Stimulated activated naive CD8-positive, alpha-beta T cell treated with anti-CD3 and anti-CD28 coated beads, Interleukin-15, amount 100 ng/mL, for 72 hours (primary cell): ENCODE data around the gene COLEC11.
A peak's percentile ranks its signal among the peaks of the same experiment; 100 is the strongest.
"Not testable (repeated sequence)": the region's sequence is repeated elsewhere in the genome, so short reads cannot be mapped to it uniquely, and the experiment has no call there.

Experiments
- ATAC-seq: fragments of 150-1000 bp; cut with Tn5 transposase; 2 replicates; pipeline ENCODE4 v1.10.0; 2021; ENCODE audit warnings: mild to moderate bottlenecking, moderate library complexity
- DNase-seq, 2 donors: peaks; one replicate each; pipeline ENCODE4 v3.0.0; 2021 to 2022
- H3K27ac Mint-ChIP-seq, 2 donors: one replicate each; pipeline ENCODE4 v1.8.0; 2022; ENCODE audit warnings: mild to moderate bottlenecking in 2 of 2, mixed read lengths in 2 of 2, moderate library complexity in 2 of 2
- H3K27me3 Mint-ChIP-seq: one replicate; pipeline ENCODE4 v1.8.0; 2022; ENCODE audit warnings: mixed read lengths
- H3K4me1 Mint-ChIP-seq: one replicate; pipeline ENCODE4 v1.8.0; 2022; ENCODE audit warnings: mild to moderate bottlenecking, mixed read lengths
- H3K4me3 Mint-ChIP-seq, 2 donors: one replicate each; pipeline ENCODE4 v1.8.0; 2022; ENCODE audit warnings: mild to moderate bottlenecking in 2 of 2, mixed read lengths in 2 of 2, moderate library complexity in 1 of 2
- H3K9me3 Mint-ChIP-seq, 2 donors: one replicate each; pipeline ENCODE4 v1.8.0; 2022; ENCODE audit warnings: mixed read lengths in 2 of 2

COLEC11 gene

DNA sequence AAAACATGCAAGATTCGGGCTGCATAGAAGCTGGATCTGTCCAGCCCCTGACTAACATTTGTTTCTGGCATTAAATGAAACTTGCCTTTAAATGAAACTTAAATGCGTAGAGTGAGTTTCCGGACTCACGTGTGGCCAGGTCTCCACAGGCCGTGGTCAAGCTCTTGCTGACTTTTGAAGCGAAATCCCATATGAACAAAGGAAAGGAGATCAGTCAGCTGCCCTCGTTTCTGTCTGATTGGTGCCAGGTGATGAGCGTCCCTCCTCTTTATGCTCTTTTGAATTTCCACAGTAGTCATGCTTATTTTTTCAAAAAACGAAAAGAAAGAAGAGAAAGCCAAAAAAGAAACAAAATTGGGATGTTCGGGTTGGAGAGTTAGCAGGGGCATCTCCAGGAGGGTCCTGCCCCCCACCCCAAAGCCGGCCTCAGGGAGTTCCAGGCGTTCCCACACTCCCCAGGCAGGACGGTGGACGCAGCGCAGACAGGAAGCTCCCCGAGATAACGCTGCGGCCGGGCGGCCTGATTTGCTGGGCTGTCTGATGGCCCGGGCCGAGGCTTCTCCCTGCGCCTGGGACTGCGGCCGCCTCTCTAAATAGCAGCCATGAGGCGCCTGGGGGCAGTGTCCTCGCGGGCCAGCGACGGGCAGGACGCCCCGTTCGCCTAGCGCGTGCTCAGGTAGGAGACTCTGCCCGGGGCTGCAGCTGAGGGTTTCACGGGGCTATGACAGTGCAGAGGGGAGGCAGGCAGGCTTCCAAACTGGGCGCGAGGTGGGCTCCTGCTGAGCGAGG is at the start of gene COLEC11:
COLEC11 (plus strand) TSS at position 620 of the 789 bp plus-strand sequence. CDS start 9,229 bp downstream, outside the sequence.
- ATAC-seq, result no peak
- Mint-ChIP-seq H3K27me3 (peaks cover 35% of the 10 kb centered on the region), H3K4me3 (no peak within 1 kb of the TSS), H3K4me1 (peaks cover 38% of the 10 kb centered on the region), H3K27ac (peak within 1 kb of the TSS in 1 of 2 donors; percentile 42), H3K9me3 (no peaks in the 10 kb centered on the region)
- DNase-seq, result no peak

DNA sequence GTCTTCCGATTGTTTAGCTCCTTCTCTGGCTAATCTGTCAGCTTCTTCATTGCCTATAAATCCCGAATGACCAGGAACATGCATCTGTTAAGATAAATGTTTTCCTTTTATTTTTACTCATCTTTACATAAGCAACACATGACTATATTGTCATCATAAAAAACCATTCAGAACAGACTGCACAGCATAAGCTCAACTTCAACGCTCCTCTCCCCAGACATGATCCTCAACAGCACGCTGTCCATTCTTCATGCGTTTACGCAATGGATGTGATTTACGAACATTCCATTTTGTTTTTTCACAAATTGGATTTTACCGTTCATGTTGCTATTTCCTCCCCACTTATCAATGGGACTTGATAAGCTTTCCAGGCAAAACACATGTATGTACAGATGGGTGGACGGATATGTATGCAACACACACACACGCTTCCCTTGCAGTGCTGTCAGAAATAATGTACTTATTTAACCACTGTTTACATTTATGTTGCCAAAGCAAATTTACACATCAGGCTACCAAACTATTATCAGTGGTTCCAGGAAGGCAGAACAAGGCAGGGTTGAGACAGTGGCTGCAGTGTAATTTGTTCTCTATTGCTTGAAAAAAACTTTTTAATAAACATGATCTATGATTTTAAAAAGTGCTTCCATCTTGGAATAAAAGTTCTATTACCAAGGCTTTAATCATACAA is 49.0 kb upstream of the COLEC11 start:
- no peaks in the 10 kb centered on the region for H3K9me3 Mint-ChIP-seq
- no peak overlapping the region for H3K4me3 Mint-ChIP-seq
- H3K27me3 Mint-ChIP-seq, result no peaks in the 10 kb centered on the region
- H3K4me1 Mint-ChIP-seq, result peaks cover 11% of the 10 kb centered on the region
- no peak overlapping the region for H3K27ac Mint-ChIP-seq
- DNase-seq (no peak), ATAC-seq (no peak)

DNA sequence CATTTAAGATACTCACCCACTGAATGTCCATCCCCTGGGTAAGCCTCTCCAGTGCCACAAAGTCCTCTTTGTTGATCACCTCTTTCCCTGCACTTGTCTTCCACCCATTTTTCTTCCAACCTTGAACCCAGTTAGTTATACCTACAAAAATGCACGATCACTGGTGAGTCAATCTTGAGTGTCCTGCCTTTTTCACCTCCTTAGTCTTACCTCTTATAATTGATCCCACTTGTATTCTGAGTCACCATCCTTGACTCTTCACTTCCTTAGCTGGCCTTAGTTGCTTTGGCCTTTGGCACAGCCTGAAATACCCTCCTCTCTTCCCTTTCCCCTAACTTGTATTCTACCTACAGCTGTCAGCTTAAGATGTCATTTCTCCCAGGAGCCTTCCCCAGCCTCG is 47.0 kb upstream of the COLEC11 start:
- no peaks in the 10 kb centered on the region for H3K9me3 Mint-ChIP-seq
- no peak overlapping the region for H3K4me3 Mint-ChIP-seq
- no peak for DNase-seq
- H3K27ac Mint-ChIP-seq, result peak overlapping the region in 1 of 2 donors; percentile 79
- no peaks in the 10 kb centered on the region for H3K27me3 Mint-ChIP-seq
- ATAC-seq, result no peak
- peaks cover 11% of the 10 kb centered on the region for H3K4me1 Mint-ChIP-seq

DNA sequence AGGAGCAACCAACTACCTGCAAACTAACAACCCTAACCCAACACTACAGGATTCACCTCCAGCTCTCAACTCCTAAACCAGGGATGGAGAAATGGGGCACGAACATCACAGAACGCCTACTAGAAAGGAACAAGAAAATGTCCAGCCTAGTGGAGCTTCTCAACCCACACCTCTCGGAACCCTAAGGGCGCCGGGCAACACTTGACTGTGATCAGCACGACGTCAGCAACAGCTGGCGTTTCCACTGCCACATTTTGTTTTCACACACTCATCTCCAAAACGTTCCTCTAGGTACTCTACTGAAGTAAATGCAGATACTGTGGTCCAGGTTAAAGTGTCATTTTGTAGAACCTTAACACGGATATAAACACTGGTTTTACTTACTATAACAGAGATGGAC is 41.0 kb upstream of the COLEC11 start:
- Mint-ChIP-seq H3K4me3 (no peak overlapping the region), H3K27me3 (no peaks in the 10 kb centered on the region), H3K27ac (peak overlapping the region in 1 of 2 donors; percentile 38), H3K9me3 (no peaks in the 10 kb centered on the region), H3K4me1 (peaks cover 37% of the 10 kb centered on the region)
- no peak for ATAC-seq
- DNase-seq, result no peak

DNA sequence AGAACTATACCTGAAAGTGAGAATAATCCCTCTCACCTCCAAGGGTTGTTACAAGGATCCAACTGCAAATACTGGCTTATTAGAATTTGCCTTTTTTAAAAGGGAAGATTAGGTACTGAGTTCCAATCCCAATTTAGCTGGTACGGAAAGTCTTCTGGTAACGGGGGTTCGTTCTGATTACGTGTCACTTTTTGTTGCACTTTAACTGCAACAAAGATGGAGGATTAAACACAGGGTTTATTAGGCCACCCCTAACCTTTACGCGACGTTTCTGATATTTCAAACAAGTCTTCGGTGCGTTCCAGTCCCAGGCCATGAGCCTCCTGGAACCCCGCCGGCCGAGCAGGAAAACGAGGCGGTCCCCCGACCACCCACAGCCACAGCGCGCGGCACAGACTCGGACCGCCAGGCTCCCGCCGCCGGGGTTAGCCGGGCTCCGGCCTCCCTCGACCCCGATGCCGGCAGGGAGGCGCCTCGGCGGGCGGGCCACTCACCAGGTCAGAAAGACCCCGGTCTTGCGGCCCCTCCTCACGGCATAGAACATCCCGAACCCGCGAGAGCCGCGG is 37.2 kb upstream of the COLEC11 start:
- H3K4me3 Mint-ChIP-seq, result peak overlapping the region; percentile 87 to 92
- no peaks in the 10 kb centered on the region for H3K27me3 Mint-ChIP-seq
- ATAC-seq, result peak; percentile 44
- H3K27ac Mint-ChIP-seq, result peak overlapping the region; percentile 94 to 98
- no peak for DNase-seq
- peaks cover 56% of the 10 kb centered on the region for H3K4me1 Mint-ChIP-seq
- no peaks in the 10 kb centered on the region for H3K9me3 Mint-ChIP-seq

DNA sequence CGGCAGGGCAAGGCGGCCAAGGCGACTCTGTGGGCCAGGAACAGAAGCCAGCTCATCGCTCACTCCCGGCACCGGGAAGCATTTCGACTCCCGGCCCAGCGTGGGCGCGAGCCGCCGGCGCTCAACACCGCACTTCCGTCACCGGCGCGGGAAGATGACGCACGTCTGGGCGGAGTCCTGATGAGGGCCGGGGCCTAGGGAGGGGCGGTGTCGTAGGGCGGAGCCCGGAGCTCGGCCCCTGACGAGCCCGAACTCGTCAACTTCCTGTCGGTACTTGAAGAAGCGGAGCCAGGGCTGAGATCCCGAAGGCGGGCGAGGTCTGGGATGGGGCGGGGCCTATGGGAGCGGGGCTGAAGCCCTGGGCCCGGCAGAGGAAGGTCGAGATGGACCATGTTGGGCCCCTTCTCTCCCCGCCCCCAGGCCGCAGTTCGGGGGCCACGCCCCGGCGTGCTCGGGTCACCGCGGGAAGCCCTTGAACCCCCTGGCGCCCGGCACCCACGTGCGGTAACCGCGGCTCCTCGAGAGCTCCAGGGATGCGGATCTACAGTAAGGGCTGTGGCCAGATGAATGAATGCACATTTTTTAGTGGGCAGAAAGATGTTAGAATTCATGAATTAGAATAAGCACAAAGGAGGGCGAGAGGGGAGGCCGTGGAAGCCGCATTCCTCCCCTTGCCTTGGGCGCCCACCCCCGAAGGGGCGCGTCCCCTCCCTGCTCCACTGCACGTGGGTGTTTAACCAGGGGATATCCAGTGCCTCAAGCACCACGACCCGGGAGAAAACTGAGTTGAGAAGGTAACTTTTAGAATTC is 36.5 kb upstream of the COLEC11 start, which contains the start of gene RNASEH1:
RNASEH1 (minus strand) TSS at position 129 of the 810 bp plus-strand sequence; CDS start at position 56, 73 bp downstream.
- H3K4me3 Mint-ChIP-seq, result peak within 1 kb of the TSS; percentile 87 to 92
- DNase-seq, result peak; percentile 98
- no peaks in the 10 kb centered on the region for H3K9me3 Mint-ChIP-seq
- H3K4me1 Mint-ChIP-seq, result peaks cover 58% of the 10 kb centered on the region
- no peaks in the 10 kb centered on the region for H3K27me3 Mint-ChIP-seq
- peak within 1 kb of the TSS; percentile 94 to 98 for H3K27ac Mint-ChIP-seq
- ATAC-seq, result peak; percentile 98

DNA sequence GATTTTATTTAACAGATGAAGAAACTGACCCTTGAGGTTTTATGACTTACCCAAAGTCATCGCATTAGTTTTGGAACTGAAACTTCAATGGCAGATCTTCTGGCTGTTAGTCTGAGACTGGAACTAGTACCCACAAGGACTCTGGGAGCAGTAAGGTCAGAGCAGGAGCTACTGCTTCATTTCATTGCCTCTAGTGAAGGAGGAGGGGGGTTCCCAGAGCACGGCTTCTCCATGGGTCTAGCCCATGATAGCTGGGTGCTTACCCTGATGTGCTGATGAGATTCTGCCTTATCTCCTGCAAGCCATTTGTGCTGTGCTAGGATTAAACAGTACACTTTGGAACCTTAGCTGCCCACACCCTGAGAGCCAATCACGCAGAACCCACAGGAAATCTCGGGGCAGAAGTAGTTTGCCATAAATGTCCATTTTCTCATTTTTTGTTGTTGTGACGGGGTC is 31.4 kb upstream of the COLEC11 start:
- Mint-ChIP-seq H3K4me3 (no peak overlapping the region), H3K27me3 (no peaks in the 10 kb centered on the region), H3K27ac (no peak overlapping the region), H3K4me1 (peaks cover 27% of the 10 kb centered on the region), H3K9me3 (no peaks in the 10 kb centered on the region)
- no peak for DNase-seq
- ATAC-seq, result no peak

DNA sequence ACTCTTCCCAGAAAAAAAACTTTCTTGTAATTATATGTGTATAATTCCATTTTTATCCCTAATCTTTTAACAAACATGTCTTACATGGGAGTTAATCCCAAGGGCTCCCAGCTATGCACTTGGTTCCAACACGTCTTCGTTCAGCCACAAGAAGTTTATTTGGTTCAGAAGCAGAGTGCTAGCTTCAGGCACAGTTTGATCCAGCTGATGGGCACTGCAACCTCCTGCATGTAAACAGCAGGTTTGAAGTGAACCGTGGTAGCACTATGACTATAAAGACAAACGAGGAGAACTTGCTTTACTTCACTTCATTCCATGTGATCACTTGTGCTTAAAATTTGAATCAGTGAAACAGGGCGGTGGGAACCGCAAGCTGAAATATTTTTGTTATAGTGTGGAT is 29.8 kb upstream of the COLEC11 start:
- H3K4me1 Mint-ChIP-seq, result peaks cover 18% of the 10 kb centered on the region
- no peak overlapping the region for H3K4me3 Mint-ChIP-seq
- H3K27me3 Mint-ChIP-seq, result no peaks in the 10 kb centered on the region
- ATAC-seq (no peak), DNase-seq (no peak)
- no peak overlapping the region for H3K27ac Mint-ChIP-seq
- H3K9me3 Mint-ChIP-seq, result no peaks in the 10 kb centered on the region

DNA sequence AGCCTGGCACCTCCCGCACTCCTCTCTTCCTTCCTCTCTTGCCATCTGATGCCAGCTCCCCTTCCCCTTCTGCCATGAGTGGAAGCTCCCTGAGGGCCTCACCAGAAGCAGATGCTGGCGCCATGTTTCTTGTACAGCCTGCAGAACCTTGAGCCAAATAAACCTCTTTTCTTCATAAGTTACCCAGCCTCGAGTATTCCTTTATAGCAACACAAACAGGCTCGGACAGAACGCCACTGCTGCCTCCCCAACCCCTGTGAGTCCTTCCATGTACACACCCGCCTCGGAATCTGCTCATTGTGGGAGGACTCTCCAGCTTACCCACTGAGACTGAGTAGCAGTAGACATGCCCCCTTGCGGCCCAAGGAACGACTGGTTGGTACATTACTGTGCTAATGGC is 28.1 kb upstream of the COLEC11 start:
- DNase-seq (no peak), ATAC-seq (no peak)
- Mint-ChIP-seq H3K27me3 (no peaks in the 10 kb centered on the region), H3K9me3 (no peaks in the 10 kb centered on the region), H3K4me3 (no peak overlapping the region), H3K27ac (no peak overlapping the region), H3K4me1 (peaks cover 11% of the 10 kb centered on the region)

DNA sequence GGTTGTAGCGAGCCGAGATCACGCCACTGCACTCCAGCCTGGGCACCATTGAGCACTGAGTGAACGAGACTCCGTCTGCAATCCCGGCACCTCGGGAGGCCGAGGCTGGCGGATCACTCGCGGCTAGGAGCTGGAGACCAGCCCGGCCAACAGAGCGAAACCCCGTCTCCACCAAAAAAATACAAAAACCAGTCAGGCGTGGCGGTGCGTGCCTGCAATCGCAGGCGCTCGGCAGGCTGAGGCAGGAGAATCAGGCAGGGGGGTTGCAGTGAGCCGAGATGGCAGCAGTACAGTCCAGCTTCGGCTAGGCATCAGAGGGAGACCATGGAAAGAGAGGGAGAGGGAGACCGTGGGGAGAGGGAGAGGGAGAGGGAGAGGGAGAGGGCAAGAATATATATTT is 25.3 kb upstream of the COLEC11 start:
- H3K4me3 Mint-ChIP-seq, H3K27me3 Mint-ChIP-seq, H3K9me3 Mint-ChIP-seq, ATAC-seq, DNase-seq, H3K27ac Mint-ChIP-seq: not testable (repeated sequence)
- H3K4me1 Mint-ChIP-seq, result peaks cover 12% of the 10 kb centered on the region

DNA sequence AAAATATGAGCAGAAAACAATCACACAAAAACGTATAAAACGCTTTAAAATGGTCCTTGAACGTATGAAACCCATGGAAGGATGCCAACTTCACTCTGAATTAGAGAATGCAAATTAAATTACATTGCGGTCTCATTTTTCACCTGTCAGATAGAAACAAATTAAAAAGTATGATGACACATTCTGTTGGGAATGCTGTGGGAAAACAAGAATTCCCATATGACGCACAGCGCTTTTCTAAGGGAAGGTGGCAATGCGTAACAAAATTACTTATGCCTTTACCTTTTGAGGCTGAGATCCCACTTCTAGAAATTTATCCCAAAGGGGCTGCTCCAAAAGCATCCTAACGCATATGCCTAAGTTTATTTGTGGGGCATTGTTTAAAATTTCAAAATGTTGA is 23.6 kb upstream of the COLEC11 start:
- no peaks in the 10 kb centered on the region for H3K27me3 Mint-ChIP-seq

DNA sequence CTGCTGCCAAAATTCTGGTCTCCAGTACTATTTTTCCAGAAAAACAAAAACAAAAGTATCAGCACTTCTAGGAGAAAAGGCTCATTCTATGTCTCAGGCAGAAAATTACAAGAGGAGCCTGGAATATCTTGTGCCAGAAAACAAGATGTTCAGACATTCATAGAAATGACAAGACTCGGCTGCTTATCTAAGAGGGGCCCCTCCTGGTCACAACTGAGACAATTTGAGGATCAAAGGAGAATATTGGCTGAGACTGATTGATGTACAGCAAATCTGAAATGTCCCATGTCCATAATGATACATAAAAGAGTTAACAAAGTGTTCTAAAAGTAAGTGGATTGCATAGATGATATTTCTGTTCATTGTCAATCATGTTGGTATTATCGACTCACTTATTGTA is 22.3 kb upstream of the COLEC11 start:
- Mint-ChIP-seq H3K27me3 (no peaks in the 10 kb centered on the region), H3K4me3 (no peak overlapping the region), H3K4me1 (peaks cover 32% of the 10 kb centered on the region), H3K9me3 (no peaks in the 10 kb centered on the region), H3K27ac (no peak overlapping the region)
- ATAC-seq, result no peak
- DNase-seq, result no peak

More for the DNA sequence above, 23.6 kb upstream of the COLEC11 start:
- ATAC-seq (no peak), DNase-seq (no peak)
- Mint-ChIP-seq H3K27ac (no peak overlapping the region), H3K9me3 (no peaks in the 10 kb centered on the region), H3K4me1 (peaks cover 19% of the 10 kb centered on the region), H3K4me3 (no peak overlapping the region)

DNA sequence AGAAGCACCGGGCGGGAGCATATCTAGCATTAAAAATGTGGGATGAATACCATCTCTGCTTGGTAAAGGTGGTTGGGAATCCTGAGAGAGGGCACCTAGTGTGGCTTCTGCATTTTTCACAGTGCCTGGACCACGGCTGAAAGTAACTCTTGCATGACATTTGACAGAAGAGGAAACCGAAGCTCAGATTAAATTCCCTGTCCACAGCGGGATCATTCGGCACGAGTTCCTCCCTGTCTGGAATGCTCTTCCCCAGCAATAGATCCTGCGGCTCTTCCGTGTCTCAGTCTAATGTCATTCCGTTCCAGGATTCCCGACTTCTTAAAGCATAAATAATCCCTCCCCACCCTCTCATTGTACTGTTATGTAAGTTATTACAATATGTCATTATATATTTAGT is 20.8 kb upstream of the COLEC11 start:
- Mint-ChIP-seq H3K27ac (peak overlapping the region in 1 of 2 donors; percentile 55), H3K4me3 (peak overlapping the region; percentile 94 to 97), H3K4me1 (peaks cover 48% of the 10 kb centered on the region), H3K9me3 (no peaks in the 10 kb centered on the region), H3K27me3 (no peaks in the 10 kb centered on the region)
- DNase-seq (no peak), ATAC-seq (no peak)

DNA sequence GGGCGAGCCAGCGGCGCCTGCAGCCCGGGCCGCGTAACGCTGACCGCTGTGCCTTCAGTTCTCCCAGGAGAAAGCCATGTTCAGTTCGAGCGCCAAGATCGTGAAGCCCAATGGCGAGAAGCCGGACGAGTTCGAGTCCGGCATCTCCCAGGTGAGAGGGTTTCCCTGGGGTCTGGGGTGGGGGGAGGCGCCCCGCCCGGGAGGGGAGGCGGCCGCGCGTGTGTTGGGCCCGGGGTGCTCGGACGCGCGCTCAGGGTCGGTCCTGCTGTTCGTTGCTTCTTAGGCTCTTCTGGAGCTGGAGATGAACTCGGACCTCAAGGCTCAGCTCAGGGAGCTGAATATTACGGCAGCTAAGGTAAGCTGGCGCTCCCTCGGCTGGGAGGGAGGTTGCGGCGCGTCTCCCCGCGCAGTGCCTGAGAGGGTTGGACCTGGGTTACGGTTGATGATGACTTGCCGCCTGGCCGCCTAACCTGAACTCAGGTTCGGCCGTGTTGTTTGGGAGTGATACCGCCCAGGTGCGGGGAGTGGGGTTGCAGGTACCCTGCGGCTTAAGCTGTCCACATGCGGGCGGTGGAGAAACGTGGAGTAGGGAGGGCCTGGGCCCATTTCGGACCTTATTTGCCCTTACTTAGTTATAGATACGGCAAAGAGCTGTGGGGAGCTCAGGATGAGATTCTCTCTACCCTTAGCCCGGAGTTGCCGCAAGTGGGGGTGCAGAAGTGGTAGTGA is 19.2 kb upstream of the COLEC11 start:
- Mint-ChIP-seq H3K27ac (peak overlapping the region; percentile 97 to 99), H3K9me3 (no peaks in the 10 kb centered on the region), H3K4me1 (peaks cover 61% of the 10 kb centered on the region), H3K4me3 (peak overlapping the region; percentile 94 to 97), H3K27me3 (no peaks in the 10 kb centered on the region)
- peak; percentile 31 for ATAC-seq
- DNase-seq, result peak in 1 of 2 donors; percentile 32

DNA sequence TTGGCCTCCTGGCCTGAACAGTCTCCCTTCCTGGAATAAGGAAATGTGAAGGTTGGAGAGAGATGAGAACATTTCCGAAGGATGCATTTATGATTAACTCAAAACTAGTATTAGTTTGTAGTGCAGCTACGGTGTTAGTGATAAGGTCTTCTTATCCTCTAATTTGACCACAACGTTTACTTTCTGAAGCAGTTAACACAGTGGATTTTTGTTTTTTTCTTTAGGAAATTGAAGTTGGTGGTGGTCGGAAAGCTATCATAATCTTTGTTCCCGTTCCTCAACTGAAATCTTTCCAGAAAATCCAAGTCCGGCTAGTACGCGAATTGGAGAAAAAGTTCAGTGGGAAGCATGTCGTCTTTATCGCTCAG is 18.7 kb upstream of the COLEC11 start:
- H3K27me3 Mint-ChIP-seq, result not testable (repeated sequence)

More for the DNA sequence above, 18.7 kb upstream of the COLEC11 start:
- H3K27ac Mint-ChIP-seq, result peak overlapping the region; percentile 97 to 99
- H3K9me3 Mint-ChIP-seq, ATAC-seq, DNase-seq: not testable (repeated sequence)
- peak overlapping the region; percentile 94 to 97 for H3K4me3 Mint-ChIP-seq
- H3K4me1 Mint-ChIP-seq, result peaks cover 63% of the 10 kb centered on the region
